Measurements from ENCODE around the gene ARF4.

The ARF4 gene

DNA sequence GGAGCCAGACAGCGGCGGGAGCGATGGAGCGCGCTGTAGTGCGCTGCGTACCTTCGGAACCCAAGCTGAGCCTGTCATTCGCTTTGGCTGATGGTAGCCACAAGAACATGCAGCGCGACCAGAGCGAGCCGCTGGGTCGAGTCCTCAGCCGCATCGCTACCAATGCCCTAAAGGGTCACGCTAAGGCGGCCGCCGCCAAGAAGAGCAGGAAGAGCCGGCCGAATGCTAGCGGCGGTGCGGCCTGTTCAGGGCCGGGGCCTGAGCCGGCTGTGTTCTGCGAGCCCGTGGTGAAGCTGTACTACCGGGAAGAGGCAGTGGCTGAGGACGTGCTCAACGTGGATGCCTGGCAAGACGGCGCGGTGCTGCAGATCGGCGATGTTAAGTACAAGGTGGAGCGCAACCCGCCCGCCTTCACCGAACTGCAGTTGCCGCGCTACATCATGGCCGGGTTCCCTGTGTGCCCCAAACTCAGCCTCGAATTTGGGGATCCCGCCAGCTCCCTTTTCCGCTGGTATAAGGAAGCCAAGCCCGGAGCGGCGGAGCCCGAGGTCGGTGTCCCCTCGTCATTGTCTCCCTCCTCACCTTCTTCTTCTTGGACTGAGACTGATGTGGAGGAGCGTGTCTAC is 40.6 kb downstream of the ARF4 start:
- Histone ChIP-seq H3K4me3 (ENCODE audit: low read length) (peak overlapping the region; percentile 99), H3K27ac (ENCODE audit: low read depth, low read length) (peak overlapping the region; percentile 85), H3F3A (ENCODE audit: control insufficient read depth, insufficient read depth) (no peaks in the 10 kb centered on the region), H3K79me2 (ENCODE audit: control insufficient read depth, low read length) (peaks cover 71% of the 10 kb centered on the region), H3K9me2 (replicated peaks; ENCODE audit: control insufficient read depth, low read length) (no peaks in the 10 kb centered on the region), H4K20me1 (ENCODE audit: control insufficient read depth, insufficient read depth, low read depth, low read length) (peaks cover 11% of the 10 kb centered on the region), H3K4me2 (ENCODE audit: low read length) (peak overlapping the region; percentile 96), H3K4me1 (ENCODE audit: control insufficient read depth, low read length) (peaks cover 26% of the 10 kb centered on the region), H3K27me3 (ENCODE audit: control insufficient read depth, low read length) (no peaks in the 10 kb centered on the region), H3K36me3 (ENCODE audit: control insufficient read depth, low read length) (peaks cover 53% of the 10 kb centered on the region), H3K9me3 (ENCODE audit: control insufficient read depth, insufficient read depth, low read length) (no peaks in the 10 kb centered on the region)
- peak; percentile 39; the same call in 1 of the 2 replicates for TF ChIP-seq EZH2phosphoT487 (IDR thresholded peaks at IDR 0.05; ENCODE audit: borderline replicate concordance, low read length)
- TF ChIP-seq, protein P1, sequence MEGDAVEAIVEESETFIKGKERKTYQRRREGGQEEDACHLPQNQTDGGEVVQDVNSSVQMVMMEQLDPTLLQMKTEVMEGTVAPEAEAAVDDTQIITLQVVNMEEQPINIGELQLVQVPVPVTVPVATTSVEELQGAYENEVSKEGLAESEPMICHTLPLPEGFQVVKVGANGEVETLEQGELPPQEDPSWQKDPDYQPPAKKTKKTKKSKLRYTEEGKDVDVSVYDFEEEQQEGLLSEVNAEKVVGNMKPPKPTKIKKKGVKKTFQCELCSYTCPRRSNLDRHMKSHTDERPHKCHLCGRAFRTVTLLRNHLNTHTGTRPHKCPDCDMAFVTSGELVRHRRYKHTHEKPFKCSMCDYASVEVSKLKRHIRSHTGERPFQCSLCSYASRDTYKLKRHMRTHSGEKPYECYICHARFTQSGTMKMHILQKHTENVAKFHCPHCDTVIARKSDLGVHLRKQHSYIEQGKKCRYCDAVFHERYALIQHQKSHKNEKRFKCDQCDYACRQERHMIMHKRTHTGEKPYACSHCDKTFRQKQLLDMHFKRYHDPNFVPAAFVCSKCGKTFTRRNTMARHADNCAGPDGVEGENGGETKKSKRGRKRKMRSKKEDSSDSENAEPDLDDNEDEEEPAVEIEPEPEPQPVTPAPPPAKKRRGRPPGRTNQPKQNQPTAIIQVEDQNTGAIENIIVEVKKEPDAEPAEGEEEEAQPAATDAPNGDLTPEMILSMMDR (IDR thresholded peaks at IDR 0.05; ENCODE audit: low read depth, low read length, poor library complexity, severe bottlenecking) = no peak

DNA sequence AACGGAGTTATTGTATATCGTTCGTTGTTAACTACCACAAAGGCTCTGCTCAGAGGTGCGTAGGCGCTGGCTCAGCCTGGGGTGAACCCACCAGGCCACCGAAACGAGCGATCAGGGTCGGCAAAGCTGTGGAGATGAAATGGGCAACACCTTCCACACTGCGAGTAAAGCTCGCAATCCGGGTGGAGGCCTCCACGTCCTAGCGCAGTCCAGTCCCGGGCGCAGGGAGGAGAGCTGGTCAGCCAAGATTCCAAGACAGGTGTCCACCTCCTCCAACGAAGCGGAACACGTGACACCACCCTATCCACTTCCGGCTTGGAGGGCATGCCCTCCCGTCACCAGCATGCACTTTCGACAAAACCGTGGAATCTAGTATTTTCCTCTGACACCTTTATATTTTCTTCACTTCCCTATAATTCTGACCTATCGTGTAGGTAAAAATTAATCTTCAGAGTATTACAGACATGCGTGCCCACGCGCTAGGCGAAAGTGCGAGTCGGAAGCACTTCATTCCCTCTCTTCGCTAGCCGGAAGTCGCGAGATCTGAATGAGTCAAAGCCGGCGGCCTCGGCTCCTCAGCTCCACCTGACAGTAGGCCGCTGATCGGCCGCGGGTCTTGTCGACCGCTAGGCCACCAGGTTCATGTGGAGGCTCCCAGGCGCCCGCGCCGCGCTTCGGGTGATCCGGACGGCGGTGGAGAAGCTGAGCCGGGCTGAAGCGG is 41.2 kb downstream of the ARF4 start, which contains the start of gene PDE12:
TSS of gene PDE12 (plus strand) at position 537 of the 721 bp plus-strand sequence. CDS start at position 643, 106 bp downstream.
- H3K79me2 ChIP-seq (ENCODE audit: control insufficient read depth, low read length) = peaks cover 65% of the 10 kb centered on the region
- no peaks in the 10 kb centered on the region for H3K9me2 ChIP-seq (replicated peaks; ENCODE audit: control insufficient read depth, low read length)
- H4K20me1 ChIP-seq (ENCODE audit: control insufficient read depth, insufficient read depth, low read depth, low read length) = peaks cover 11% of the 10 kb centered on the region
- H3K9me3 ChIP-seq (ENCODE audit: control insufficient read depth, insufficient read depth, low read length) = no peaks in the 10 kb centered on the region
- peaks cover 24% of the 10 kb centered on the region for H3K4me1 ChIP-seq (ENCODE audit: control insufficient read depth, low read length)
- peak within 1 kb of the TSS; percentile 96 for H3K4me2 ChIP-seq (ENCODE audit: low read length)
- no peaks in the 10 kb centered on the region for H3F3A ChIP-seq (ENCODE audit: control insufficient read depth, insufficient read depth)
- peaks cover 48% of the 10 kb centered on the region for H3K36me3 ChIP-seq (ENCODE audit: control insufficient read depth, low read length)
- H3K4me3 ChIP-seq (ENCODE audit: low read length) = peak within 1 kb of the TSS; percentile 99
- no peak for TF ChIP-seq EZH2phosphoT487 (IDR thresholded peaks at IDR 0.05; ENCODE audit: borderline replicate concordance, low read length)
- TF ChIP-seq, protein P1 (IDR thresholded peaks at IDR 0.05; ENCODE audit: low read depth, low read length, poor library complexity, severe bottlenecking) = no peak
- no peaks in the 10 kb centered on the region for H3K27me3 ChIP-seq (ENCODE audit: control insufficient read depth, low read length)
- H3K27ac ChIP-seq (ENCODE audit: low read depth, low read length) = peak within 1 kb of the TSS; percentile 85

DNA sequence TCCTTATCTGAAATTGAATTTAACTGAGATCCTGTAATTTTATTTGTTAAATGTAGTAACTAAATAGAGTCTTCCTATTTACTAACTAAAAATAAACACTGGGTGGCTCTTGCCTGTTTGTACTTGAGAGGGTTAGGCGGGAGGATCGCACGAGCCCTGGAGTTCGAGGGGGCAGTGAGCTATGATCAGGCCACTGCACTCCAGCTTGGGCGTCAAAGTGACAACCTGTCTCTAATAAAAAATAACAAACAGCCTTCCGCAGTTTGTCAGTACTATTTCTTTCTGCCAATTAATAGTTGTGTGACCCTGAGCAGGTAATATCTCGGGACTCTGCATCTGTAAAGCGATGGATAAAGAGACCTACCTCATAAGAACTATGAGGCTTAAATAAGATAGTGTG is 41.8 kb downstream of the ARF4 start:
- TF ChIP-seq, protein P1 (IDR thresholded peaks at IDR 0.05; ENCODE audit: low read depth, low read length, poor library complexity, severe bottlenecking) = no peak
- no peak for TF ChIP-seq EZH2phosphoT487 (IDR thresholded peaks at IDR 0.05; ENCODE audit: borderline replicate concordance, low read length)
- H3K4me1 ChIP-seq (ENCODE audit: control insufficient read depth, low read length) = peaks cover 19% of the 10 kb centered on the region
- no peaks in the 10 kb centered on the region for H3F3A ChIP-seq (ENCODE audit: control insufficient read depth, insufficient read depth)
- no peaks in the 10 kb centered on the region for H3K9me2 ChIP-seq (replicated peaks; ENCODE audit: control insufficient read depth, low read length)
- peak overlapping the region; percentile 96 for H3K4me2 ChIP-seq (ENCODE audit: low read length)
- peak overlapping the region; percentile 99 for H3K4me3 ChIP-seq (ENCODE audit: low read length)
- H3K79me2 ChIP-seq (ENCODE audit: control insufficient read depth, low read length) = peaks cover 59% of the 10 kb centered on the region
- peaks cover 11% of the 10 kb centered on the region for H4K20me1 ChIP-seq (ENCODE audit: control insufficient read depth, insufficient read depth, low read depth, low read length)
- peaks cover 42% of the 10 kb centered on the region for H3K36me3 ChIP-seq (ENCODE audit: control insufficient read depth, low read length)
- H3K27me3 ChIP-seq (ENCODE audit: control insufficient read depth, low read length) = no peaks in the 10 kb centered on the region
- peak overlapping the region; percentile 85 for H3K27ac ChIP-seq (ENCODE audit: low read depth, low read length)
- H3K9me3 ChIP-seq (ENCODE audit: control insufficient read depth, insufficient read depth, low read length) = no peaks in the 10 kb centered on the region
